Embryonic facial prominence (tissue), 1 donor: Measurements from ENCODE around the gene CYP2R1.
A peak's percentile ranks its signal among the peaks of the same experiment; 100 is the strongest.
"Not testable (repeated sequence)": the region's sequence is repeated elsewhere in the genome, so short reads cannot be mapped to it uniquely, and the experiment has no call there.

Experiments used
- DNase-seq: peaks from one replicate; pipeline ENCODE4 v3.0.0-alpha.2; 2016; ENCODE audit errors: extremely low spot score

The CYP2R1 gene

GRCh38 chr11:14891143-14892035, 642 bp downstream of the CYP2R1 start:
- DNase-seq: peak; percentile 82

GRCh38 chr11:14886513-14886912, 5.5 kb downstream of the CYP2R1 start:
- DNase-seq: no peak

GRCh38 chr11:14884667-14885273, 7.3 kb downstream of the CYP2R1 start:
- no peak for DNase-seq

GRCh38 chr11:14883683-14884082, 8.3 kb downstream of the CYP2R1 start:
- DNase-seq: not testable (repeated sequence)

GRCh38 chr11:14882196-14882595, 9.8 kb downstream of the CYP2R1 start:
- DNase-seq: no peak

- no peak for DNase-seq
Measured at GRCh38 chr11:14881576-14882193, 10.3 kb downstream of the CYP2R1 start.

- no peak for DNase-seq
Measured at GRCh38 chr11:14875163-14875562, 16.9 kb downstream of the CYP2R1 start.

- no peak for DNase-seq
Measured at GRCh38 chr11:14873632-14874031, 18.4 kb downstream of the CYP2R1 start.

- DNase-seq: no peak
Measured at GRCh38 chr11:14872032-14872431, 20.0 kb downstream of the CYP2R1 start.

GRCh38 chr11:14863775-14864174, 28.3 kb downstream of the CYP2R1 start:
- not testable (repeated sequence) for DNase-seq

GRCh38 chr11:14861680-14862079, 30.4 kb downstream of the CYP2R1 start:
- DNase-seq: no peak

- no peak for DNase-seq
Measured at GRCh38 chr11:14860511-14860910, 31.5 kb downstream of the CYP2R1 start.

GRCh38 chr11:14858404-14858803, 33.6 kb downstream of the CYP2R1 start:
- DNase-seq: no peak

- DNase-seq: no peak
Measured at GRCh38 chr11:14857621-14858020, 34.4 kb downstream of the CYP2R1 start.

GRCh38 chr11:14855890-14856289, 36.1 kb downstream of the CYP2R1 start:
- DNase-seq: no peak

- no peak for DNase-seq
Measured at GRCh38 chr11:14854057-14854456, 38.0 kb downstream of the CYP2R1 start.

- DNase-seq: no peak
Measured at GRCh38 chr11:14852571-14853177, 39.4 kb downstream of the CYP2R1 start.

GRCh38 chr11:14842002-14842401, 50.0 kb downstream of the CYP2R1 start:
- DNase-seq: no peak

- no peak for DNase-seq
Measured at GRCh38 chr11:14835496-14836492, 56.2 kb downstream of the CYP2R1 start.
